Kidney tubule cell (primary cell): Measurements from ENCODE around the gene TUBB6.

Experiments used
- DNase-seq: peaks from one replicate; pipeline ENCODE4 v3.0.0-alpha.2; 2018; ENCODE audit warnings: low spot score

Gene TUBB6

GRCh38 chr18:12307701-12308385 lies at the start of gene TUBB6:
Gene TUBB6 (plus strand): TSS chr18:12308241. CDS start chr18:12308293, 52 bp downstream.
- DNase-seq = peak; percentile 81

- no peak for DNase-seq
These were observed 49.0 kb upstream of the TUBB6 start for GRCh38 chr18:12258719-12259705.

- no peak for DNase-seq
These were observed 45.3 kb upstream of the TUBB6 start for GRCh38 chr18:12262748-12263147.

GRCh38 chr18:12264864-12265263 lies 43.2 kb upstream of the TUBB6 start:
- DNase-seq = no peak

GRCh38 chr18:12271376-12272235 lies 36.4 kb upstream of the TUBB6 start:
- peak; percentile 77 for DNase-seq

GRCh38 chr18:12274793-12275192 lies 33.2 kb upstream of the TUBB6 start:
- DNase-seq = no peak

- no peak for DNase-seq
These were observed 31.1 kb upstream of the TUBB6 start for GRCh38 chr18:12276736-12277554.

GRCh38 chr18:12278215-12278671 lies 29.8 kb upstream of the TUBB6 start:
- DNase-seq = peak; percentile 33

GRCh38 chr18:12278741-12279682 lies 29.0 kb upstream of the TUBB6 start:
- peak; percentile 88 for DNase-seq

- no peak for DNase-seq
These were observed 28.1 kb upstream of the TUBB6 start for GRCh38 chr18:12279781-12280531.

GRCh38 chr18:12281861-12282260 lies 26.2 kb upstream of the TUBB6 start:
- peak; percentile 19 for DNase-seq

- peak; percentile 83 for DNase-seq
These were observed 25.5 kb upstream of the TUBB6 start for GRCh38 chr18:12282442-12283039.

- peak; percentile 80 for DNase-seq
These were observed 24.8 kb upstream of the TUBB6 start for GRCh38 chr18:12283256-12283655.

- DNase-seq = no peak
These were observed 24.4 kb upstream of the TUBB6 start for GRCh38 chr18:12283666-12284065.

GRCh38 chr18:12287131-12287681 lies 20.8 kb upstream of the TUBB6 start:
- peak; percentile 50 for DNase-seq

- DNase-seq = peak; percentile 92
These were observed 20.2 kb upstream of the TUBB6 start for GRCh38 chr18:12287684-12288402.

- DNase-seq = no peak
These were observed 19.7 kb upstream of the TUBB6 start for GRCh38 chr18:12288403-12288755.

- no peak for DNase-seq
These were observed 18.0 kb upstream of the TUBB6 start for GRCh38 chr18:12290086-12290485.
